22Rv1 (cell line): Measurements from ENCODE around the gene HOXA13.

ENCODE experiments used
- H3K27ac ChIP-seq: fragments of 450-650 bp; 2 replicates; pipeline ENCODE4 v1.5.1; 2017
- ZFX ChIP-seq: fragments of 450-650 bp; IDR thresholded peaks from 2 replicates; pipeline ENCODE4 v1.6.1; 2017; ENCODE audit warnings: antibody characterized with exemption, borderline replicate concordance
- TF ChIP-seq, protein P1 (sequence below): fragments of 450-650 bp; IDR thresholded peaks from 2 replicates; pipeline ENCODE4 v1.5.1; 2017; ENCODE audit warnings: mild to moderate bottlenecking

Gene HOXA13

GRCh38 chr7:27191833-27192545 is 7.9 kb downstream of the HOXA13 start:
- no peak overlapping the region for H3K27ac ChIP-seq
- no peak for TF ChIP-seq ZFX
- TF ChIP-seq, protein P1, sequence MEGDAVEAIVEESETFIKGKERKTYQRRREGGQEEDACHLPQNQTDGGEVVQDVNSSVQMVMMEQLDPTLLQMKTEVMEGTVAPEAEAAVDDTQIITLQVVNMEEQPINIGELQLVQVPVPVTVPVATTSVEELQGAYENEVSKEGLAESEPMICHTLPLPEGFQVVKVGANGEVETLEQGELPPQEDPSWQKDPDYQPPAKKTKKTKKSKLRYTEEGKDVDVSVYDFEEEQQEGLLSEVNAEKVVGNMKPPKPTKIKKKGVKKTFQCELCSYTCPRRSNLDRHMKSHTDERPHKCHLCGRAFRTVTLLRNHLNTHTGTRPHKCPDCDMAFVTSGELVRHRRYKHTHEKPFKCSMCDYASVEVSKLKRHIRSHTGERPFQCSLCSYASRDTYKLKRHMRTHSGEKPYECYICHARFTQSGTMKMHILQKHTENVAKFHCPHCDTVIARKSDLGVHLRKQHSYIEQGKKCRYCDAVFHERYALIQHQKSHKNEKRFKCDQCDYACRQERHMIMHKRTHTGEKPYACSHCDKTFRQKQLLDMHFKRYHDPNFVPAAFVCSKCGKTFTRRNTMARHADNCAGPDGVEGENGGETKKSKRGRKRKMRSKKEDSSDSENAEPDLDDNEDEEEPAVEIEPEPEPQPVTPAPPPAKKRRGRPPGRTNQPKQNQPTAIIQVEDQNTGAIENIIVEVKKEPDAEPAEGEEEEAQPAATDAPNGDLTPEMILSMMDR: no peak

DNA sequence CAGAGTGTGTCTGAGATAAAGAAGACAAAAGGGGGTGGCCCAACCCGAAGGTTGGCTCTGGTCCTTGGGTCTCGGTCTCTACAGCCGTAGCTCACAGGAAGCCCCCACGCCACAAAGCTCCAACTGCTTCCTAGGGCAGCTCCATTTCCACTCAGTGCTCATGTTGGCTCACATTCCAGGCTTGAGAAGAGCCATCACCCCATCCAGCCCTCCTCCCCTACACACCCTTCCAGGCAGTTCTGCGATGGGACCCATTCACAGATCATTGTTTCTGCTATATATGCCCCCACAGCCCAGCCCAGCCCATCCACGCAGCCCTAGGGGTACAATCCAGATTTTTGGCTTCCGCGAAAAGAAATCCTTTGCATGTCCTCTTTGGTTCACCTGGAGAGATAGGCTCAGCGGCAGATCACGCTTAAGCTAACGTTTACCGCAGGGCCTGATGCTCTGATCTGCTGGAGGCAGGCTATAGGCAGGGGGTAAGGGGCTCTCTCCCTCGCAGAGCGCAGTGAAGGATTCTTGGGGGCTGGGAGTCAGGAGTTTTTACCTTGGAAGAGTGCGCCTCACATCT is 8.6 kb downstream of the HOXA13 start:
- TF ChIP-seq ZFX: no peak
- TF ChIP-seq, protein P1: no peak
- H3K27ac ChIP-seq: no peak overlapping the region

DNA sequence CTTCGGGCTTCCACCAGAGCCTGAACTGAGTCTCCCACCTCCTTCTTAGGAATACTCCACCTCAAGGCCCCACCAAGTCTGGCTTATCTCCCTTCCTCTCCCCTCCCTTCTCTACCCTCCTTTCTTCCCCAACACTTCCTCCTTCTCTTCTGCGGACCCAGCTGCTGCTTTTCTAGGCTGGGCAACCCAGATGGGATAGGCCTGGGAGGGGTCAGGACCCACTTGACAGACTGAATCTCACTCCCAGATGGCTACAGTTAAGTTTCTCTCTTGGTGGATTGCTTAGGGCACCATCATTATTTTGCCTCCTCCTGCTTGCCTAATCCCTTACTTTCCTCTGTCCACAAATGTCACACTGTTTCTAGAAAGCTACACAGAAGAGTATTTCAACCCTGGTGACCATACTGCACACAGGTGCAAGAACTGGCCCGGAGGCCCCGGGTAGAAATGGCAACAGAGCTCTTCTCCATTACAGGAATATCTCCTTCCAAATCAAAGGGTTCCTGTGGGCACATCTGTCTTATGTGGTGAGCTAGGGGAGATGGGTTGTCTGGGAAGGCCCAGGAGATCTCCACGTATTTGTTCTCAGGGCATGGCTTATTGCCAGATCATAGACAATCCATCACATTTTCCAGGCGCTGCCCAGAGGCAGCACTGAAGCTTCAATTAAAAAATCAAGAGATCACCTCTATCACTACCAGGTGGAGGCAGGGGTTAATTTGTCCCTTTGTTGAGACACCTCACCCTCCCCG is 9.7 kb downstream of the HOXA13 start:
- TF ChIP-seq, protein P1: no peak
- TF ChIP-seq ZFX: no peak
- no peak overlapping the region for H3K27ac ChIP-seq

DNA sequence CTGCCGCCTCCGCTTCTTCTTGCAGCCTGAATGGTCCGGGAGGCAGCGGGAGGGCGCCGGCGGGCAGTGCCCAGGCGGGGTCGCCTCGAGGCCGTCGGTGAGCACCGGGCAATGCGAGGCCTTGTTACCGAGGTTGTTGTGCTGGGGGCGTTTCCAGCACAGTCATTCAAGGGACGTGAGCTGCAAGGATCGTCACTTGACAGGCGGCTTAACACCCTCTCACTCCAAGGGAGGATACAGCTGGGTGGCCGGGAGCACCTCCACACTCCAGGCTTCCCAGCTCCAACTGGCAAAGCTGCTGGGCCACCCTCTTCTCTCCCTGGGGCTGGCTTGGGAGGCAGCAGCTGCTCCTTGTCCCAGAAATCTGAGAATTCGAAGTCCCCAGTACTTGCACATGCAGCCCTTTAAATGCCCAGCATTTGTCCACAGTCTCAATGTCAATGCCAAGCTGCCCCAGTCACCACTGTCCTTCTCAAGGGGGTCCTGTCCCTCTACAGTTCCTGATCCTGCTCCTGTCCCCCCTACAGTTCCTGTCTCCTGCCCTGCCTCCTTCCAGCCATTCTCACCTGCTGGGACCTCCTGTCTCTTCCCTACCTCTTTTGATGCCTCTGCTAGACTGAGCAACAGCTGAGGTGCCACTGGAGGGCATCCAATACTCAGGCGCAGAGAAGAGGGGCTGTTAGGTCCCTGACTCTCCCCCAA is 10.4 kb downstream of the HOXA13 start:
- TF ChIP-seq, protein P1: no peak
- no peak for TF ChIP-seq ZFX
- no peak overlapping the region for H3K27ac ChIP-seq

DNA sequence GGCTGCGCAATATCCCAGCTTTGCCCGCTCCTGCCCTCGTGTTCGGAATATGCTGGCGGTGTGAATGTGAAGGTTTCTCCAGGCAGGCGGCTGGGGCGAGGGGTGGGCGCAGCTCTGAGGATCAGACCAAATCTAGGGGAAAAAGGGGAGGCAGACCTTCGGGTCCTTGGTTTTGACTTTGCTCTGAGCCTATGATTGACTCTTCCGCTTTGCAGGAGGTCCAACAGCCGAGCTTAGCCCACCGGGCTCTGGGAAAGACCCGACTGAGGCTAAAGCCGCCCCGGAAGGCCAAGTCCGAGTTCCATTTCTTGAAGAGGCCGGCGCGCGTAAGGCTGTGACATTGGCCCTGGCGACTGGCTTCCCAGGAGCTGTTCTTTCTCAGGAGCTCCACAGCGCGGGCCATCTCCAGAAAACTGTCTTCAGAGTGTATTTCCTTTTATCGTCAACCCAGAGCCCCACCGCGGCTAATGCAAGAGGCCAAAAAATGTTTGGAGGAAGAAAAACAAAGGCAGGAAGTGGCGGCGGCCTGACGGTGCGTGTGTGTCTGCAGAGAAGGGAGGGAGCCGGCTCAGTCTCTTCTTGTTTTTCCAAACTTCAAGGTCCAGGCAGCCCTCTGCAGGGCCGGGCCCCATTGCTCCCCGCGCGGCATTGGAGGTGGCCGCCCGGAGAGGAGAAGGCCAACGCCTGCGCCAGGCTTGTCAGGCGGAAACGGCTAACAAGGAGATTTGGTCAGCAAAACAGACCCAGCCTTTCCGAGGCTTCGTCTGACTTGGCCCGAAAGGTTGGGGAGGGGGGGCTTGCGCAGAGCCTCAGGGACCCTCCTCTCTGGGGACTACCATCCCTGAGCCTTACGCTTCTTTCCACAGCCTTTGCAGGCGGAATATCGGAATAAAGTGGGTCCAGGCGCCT is 11.3 kb downstream of the HOXA13 start:
- TF ChIP-seq ZFX: no peak
- TF ChIP-seq, protein P1: no peak
- H3K27ac ChIP-seq: no peak overlapping the region

- no peak overlapping the region for H3K27ac ChIP-seq
- TF ChIP-seq, protein P1: no peak
- no peak for TF ChIP-seq ZFX
These were observed 12.2 kb downstream of the HOXA13 start for GRCh38 chr7:27187475-27188385.
